ENCODE results near the gene SMURF1.
"Not testable (repeated sequence)": the region's sequence is repeated elsewhere in the genome, so short reads cannot be mapped to it uniquely, and the experiment has no call there.

DNA sequence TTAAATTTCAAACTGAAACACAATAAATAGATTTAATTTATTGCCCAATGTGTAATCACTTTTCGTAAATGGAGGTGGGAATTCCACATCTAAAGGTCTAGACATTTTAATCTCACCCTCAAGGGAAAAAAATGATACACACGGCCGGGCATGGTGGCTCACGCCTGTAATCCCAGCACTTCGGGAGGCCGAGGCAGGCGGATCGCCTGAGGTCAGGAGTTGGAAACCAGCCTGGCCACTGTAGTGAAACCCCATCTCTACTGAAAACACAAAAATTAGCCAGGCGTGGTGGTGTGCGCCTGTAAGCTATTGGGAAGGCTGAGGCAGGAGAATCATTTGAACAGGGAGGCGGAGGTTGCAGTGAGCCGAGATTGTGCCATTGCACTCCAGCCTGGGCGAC lies 42.4 kb downstream of the SMURF1 start:
- not testable (repeated sequence) for TF ChIP-seq CTCF (conservative IDR thresholded peaks at IDR 0.05 in 1 of 2, IDR thresholded peaks at IDR 0.05 in 1 of 2; ENCODE audit: low read depth in 1 of 2, low read length in 2 of 2); EZH2 (IDR thresholded peaks at IDR 0.05; ENCODE audit: low read length, missing control alignments)
